Panc1 (cell line): ENCODE results near the gene CERT1. TPM values are rescaled to one million over a fixed set of nuclear protein-coding genes. Genes with fewer than 3 reads are reported as not detected.

ENCODE experiments used
- ATAC-seq: fragments of 200-7000 bp; cut with Tn5 transposase; 2 replicates; pipeline ENCODE4 v1.9.1; 2020; ENCODE audit warnings: mild to moderate bottlenecking, moderate library complexity
- BruUV-seq: library from RNA; stranded (reverse); fragments of 400-500 nt; replicated peaks from 2 replicates; lab custom pipeline; 2021; lab: Mats Ljungman, UMichigan
- CTCF ChIA-PET: fragments of 300-600 bp; sonication (Branson Sonifier 250); formaldehyde crosslinking; loops from one replicate; lab custom pipeline; 2022; ENCODE audit warnings: antibody characterized with exemption; lab: Charles Lee
- POLR2A ChIA-PET: fragments of 300-600 bp; sonication (Branson Sonifier 250); formaldehyde crosslinking; loops from one replicate; lab custom pipeline; 2022; ENCODE audit warnings: antibody characterized with exemption; lab: Charles Lee
- DNase-seq: peaks from one replicate; pipeline ENCODE4 v3.0.0-alpha.2; 2010; ENCODE audit warnings: low read depth, low spot score
- H3K27ac ChIP-seq: 2 replicates; pipeline ENCODE4 v1.5.1; 2011; ENCODE audit warnings: mild to moderate bottlenecking, low read length, inconsistent platforms
- H3K27me3 ChIP-seq: fragments of 200-500 bp; sonication (Bioruptor generic); 2 replicates; pipeline ENCODE4 v1.6.0; 2014; ENCODE audit warnings: low read length, inconsistent platforms; ENCODE audit not compliant: control insufficient read depth, insufficient read depth
- H3K36me3 ChIP-seq: fragments of 200-500 bp; sonication (Bioruptor generic); 2 replicates; pipeline ENCODE4 v1.5.1; 2014; ENCODE audit warnings: inconsistent platforms, mild to moderate bottlenecking, low read length, moderate library complexity; ENCODE audit not compliant: control insufficient read depth, insufficient read depth
- H3K4me1 ChIP-seq: 2 replicates; pipeline ENCODE4 v1.5.1; 2011; ENCODE audit warnings: inconsistent platforms, mild to moderate bottlenecking, low read length, moderate library complexity; ENCODE audit not compliant: control insufficient read depth, insufficient read depth
- H3K4me3 ChIP-seq, 2 experiments: 2 replicates each; pipeline ENCODE4 v1.5.1; 2011 to 2012; ENCODE audit warnings: low read depth in 2 of 2, low read length in 2 of 2, mild to moderate bottlenecking in 2 of 2, inconsistent platforms in 1 of 2, moderate library complexity in 1 of 2
- H3K9me3 ChIP-seq: fragments of 200-500 bp; sonication (Bioruptor generic); 2 replicates; pipeline ENCODE4 v1.5.1; 2014; ENCODE audit warnings: low read depth, mild to moderate bottlenecking, inconsistent platforms, low read length, moderate library complexity; ENCODE audit not compliant: control insufficient read depth, insufficient read depth
- CTCF ChIP-seq: fragments of 450-650 bp; IDR thresholded peaks from 2 replicates; pipeline ENCODE4 v1.5.1; 2017; ENCODE audit warnings: mild to moderate bottlenecking
- POLR2AphosphoS5 ChIP-seq: IDR thresholded peaks from 2 replicates; pipeline ENCODE4 v1.6.1; 2012; ENCODE audit warnings: mild to moderate bottlenecking, low read depth, low read length, moderate library complexity
- REST ChIP-seq, 2 experiments: IDR thresholded peaks; 2 replicates each; pipeline ENCODE4 v1.6.1; 2011 to 2012; ENCODE audit warnings: low read depth in 2 of 2, control low read depth in 1 of 2, low read length in 1 of 2, mild to moderate bottlenecking in 1 of 2, moderate library complexity in 1 of 2; ENCODE audit not compliant: insufficient read depth in 1 of 2
- SIN3A ChIP-seq: IDR thresholded peaks from 2 replicates; pipeline ENCODE4 v1.6.1; 2012; ENCODE audit warnings: low read depth, mild to moderate bottlenecking, low read length, moderate library complexity, borderline replicate concordance; ENCODE audit not compliant: insufficient read depth
- TCF7L2 ChIP-seq: IDR thresholded peaks from 2 replicates; pipeline ENCODE4 v1.6.1; 2011; ENCODE audit warnings: mild to moderate bottlenecking, low read depth, low read length, inconsistent platforms
- in situ Hi-C: cut with HindIII; loops from 2 replicates; pipeline ENCODE4 v1.10.0; 2016; ENCODE audit warnings: low sequenced_read_pairs, low pct_unique_long_range_greater_than_20kb
- intact Hi-C: fragments of 100-400 bp; cut with micrococcal nuclease; formaldehyde crosslinking; loops from one replicate; pipeline ENCODE4 v1.10.0; 2022; ENCODE audit not compliant: unreplicated experiment
- total RNA-seq: library from RNA; stranded (reverse); gene quantifications from one replicate; pipeline ENCODE4 v1.2.1, GENCODE V29; 2021; ENCODE audit not compliant: unreplicated experiment

Gene CERT1
- total RNA-seq, 1 experiment from 2014 or later, result 26.7 TPM

- in situ Hi-C loops, result no loop called here
- BruUV-seq, result no TSS peak
- no peak for ATAC-seq
These were observed 45.9 kb downstream of the CERT1 start for GRCh38 chr5:75465480-75465879.

GRCh38 chr5:75463726-75464125 is 47.7 kb downstream of the CERT1 start:
- no peak for TF ChIP-seq SIN3A
- DNase-seq, result no peak
- ATAC-seq, result no peak
- ChIA-PET CTCF (no interaction called here), POLR2A (no interaction called here)
- Histone ChIP-seq H3K36me3 (no peaks in the 10 kb centered on the region), H3K27ac (no peak overlapping the region), H3K4me3 (no peak overlapping the region), H3K4me1 (peaks cover 5% of the 10 kb centered on the region; the same call in 1 of the 2 replicates), H3K27me3 (no peaks in the 10 kb centered on the region), H3K9me3 (peaks cover under 1% of the 10 kb centered on the region; the same call in 1 of the 2 replicates)
- no TSS peak for BruUV-seq
- intact Hi-C loops (no loop called here), in situ Hi-C loops (no loop called here)

More at GRCh38 chr5:75465480-75465879, 45.9 kb downstream of the CERT1 start:
- ChIA-PET CTCF (no interaction called here), POLR2A (no interaction called here)
- H3K9me3 ChIP-seq, result peaks cover 18% of the 10 kb centered on the region
- no peaks in the 10 kb centered on the region for H3K27me3 ChIP-seq
- no peaks in the 10 kb centered on the region for H3K36me3 ChIP-seq
- peaks cover 5% of the 10 kb centered on the region; the same call in 1 of the 2 replicates for H3K4me1 ChIP-seq
- no peak overlapping the region for H3K4me3 ChIP-seq
- DNase-seq, result no peak
- intact Hi-C loops, result no loop called here
- TF ChIP-seq POLR2AphosphoS5, result no peak
- TF ChIP-seq CTCF, result no peak
- no peak for TF ChIP-seq SIN3A
- TF ChIP-seq REST (IDR thresholded peaks at IDR 0.05; ENCODE audit: insufficient read depth in 1 of 2, low read depth in 2 of 2, low read length in 1 of 2), result no peak
- TF ChIP-seq TCF7L2, result no peak
- H3K27ac ChIP-seq, result no peak overlapping the region

- ATAC-seq (no peak), DNase-seq (no peak)
- no TSS peak for BruUV-seq
- H3K36me3 ChIP-seq, result no peaks in the 10 kb centered on the region
- H3K4me1 ChIP-seq, result peaks cover 5% of the 10 kb centered on the region; the same call in 1 of the 2 replicates
- intact Hi-C loops, result no loop called here
- ChIA-PET CTCF (no interaction called here), POLR2A (no interaction called here)
- H3K27ac ChIP-seq, result no peak overlapping the region
- no peaks in the 10 kb centered on the region for H3K9me3 ChIP-seq
- H3K27me3 ChIP-seq, result no peaks in the 10 kb centered on the region
- H3K4me3 ChIP-seq, result no peak overlapping the region
- in situ Hi-C loops, result no loop called here
- no peak for TF ChIP-seq CTCF
These were observed 49.8 kb downstream of the CERT1 start for GRCh38 chr5:75461679-75462078.
